ENCODE results near the gene RAPGEF5.

Gene RAPGEF5

DNA sequence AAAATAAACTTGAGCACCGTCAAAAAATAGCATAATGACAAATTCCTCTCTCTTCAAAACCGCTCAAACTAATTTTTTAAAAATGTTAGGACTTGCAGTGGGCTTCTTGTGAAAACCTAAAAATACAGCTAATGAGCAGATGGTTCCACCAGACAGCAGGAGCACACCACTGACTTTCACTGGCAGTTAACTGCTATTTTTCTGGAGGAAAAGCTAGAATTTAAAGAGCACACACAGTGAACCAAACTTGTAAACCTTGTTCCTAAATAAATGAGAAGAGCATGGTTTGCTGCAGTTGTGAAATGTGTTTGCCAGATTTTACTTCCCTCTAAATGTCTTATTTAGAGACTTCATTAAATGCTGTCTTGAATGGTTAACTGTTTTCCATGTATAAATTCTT is 143.9 kb downstream of the RAPGEF5 start:
- DNase-seq, result no peak

DNA sequence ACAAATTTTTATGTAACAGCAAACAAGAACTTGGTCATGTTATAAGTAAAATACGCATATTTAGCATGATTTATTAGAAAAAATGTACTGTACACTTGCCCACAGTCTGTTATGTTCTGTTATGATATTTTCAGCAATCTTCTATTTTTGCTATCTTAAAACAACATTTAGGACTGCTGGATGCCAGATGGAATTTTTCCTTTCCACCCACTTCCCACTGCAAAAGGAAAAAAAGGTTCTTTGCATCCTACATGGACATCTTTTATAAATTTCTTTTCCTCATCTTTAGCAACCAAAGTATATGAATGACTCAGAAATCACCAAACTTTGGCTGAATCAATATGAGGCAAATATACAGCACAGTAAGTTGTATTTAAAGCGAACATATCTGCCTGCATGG is 146.0 kb downstream of the RAPGEF5 start:
- no peak for DNase-seq

DNA sequence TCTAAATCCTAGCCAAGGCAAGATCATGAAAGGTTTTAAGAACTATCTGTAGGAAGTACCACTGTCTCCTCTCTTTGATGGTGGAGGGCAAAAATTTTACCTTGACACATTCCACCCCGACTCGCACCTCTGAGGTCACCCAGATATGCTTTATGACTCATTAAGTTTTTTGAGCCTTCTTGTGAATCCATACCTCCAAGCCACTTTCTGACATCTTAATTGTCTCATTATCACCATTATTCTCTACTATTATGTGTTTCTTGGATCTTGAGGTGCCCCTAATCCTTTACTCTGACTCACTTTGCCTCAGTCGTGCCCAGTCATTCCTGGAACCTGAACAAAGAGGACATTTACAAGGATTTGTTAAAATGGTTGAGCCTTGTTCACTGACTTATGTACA is 146.6 kb downstream of the RAPGEF5 start:
- no peak for DNase-seq

DNA sequence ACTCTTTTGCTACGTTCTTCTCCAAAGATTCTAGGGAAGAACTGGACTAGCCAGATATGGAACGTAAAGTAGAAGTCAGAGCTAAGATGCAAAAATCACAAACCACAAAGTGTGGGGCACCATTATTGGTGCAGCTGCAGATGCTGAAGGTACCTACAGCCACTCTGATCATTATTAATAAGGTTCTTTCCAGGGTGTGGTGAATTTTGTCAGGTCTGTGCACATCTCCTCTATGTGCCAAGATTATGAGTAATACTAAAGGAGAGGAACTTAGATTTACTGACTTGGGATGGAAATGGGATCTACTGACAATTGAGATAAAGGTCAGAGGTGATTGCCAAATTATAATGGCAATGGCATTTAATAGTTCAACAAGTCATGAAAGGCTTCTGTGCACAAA is 148.2 kb downstream of the RAPGEF5 start:
- DNase-seq, result no peak

DNA sequence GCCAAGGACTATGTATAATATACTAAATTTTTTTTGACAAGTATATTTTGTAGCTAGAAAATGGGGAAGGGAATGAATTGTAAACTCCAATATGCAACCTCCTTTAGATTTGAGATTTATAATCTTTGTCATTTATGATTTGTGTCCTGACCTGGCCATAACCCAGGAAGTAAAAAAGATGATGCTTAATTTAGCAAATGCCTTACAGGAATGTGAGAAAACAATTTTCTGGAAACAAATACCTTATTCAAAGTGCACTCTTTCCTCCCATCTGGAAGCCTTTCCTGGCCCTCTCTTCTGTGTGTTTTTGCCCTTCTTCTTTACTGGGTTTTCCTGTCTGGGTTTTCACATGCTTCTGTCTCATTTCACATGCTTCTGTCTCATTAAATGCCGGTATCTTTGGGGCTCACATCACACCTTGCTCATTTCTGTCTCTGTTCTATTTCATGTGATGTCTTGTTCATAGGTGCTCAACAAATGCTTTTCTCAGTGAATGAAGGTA is 149.2 kb downstream of the RAPGEF5 start:
- no peak for DNase-seq

DNA sequence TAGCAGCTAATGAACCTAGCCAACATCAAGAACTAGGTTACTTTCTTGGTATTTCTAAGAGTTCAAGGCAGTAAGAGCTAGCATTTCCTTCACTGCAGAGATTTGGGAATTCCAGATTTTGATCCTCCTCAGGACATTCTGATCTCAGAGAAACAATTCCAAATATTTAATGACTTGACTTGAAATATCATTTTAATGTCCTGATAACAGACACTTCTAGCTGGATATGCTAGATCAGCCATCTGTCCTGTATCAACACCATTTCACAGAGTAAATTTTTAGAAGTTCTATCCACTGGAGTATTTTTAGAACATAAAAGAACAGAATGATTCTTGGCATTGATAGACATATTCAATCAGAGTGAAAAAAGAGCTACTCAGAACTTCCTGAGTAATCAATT is 151.3 kb downstream of the RAPGEF5 start:
- DNase-seq, result no peak

DNA sequence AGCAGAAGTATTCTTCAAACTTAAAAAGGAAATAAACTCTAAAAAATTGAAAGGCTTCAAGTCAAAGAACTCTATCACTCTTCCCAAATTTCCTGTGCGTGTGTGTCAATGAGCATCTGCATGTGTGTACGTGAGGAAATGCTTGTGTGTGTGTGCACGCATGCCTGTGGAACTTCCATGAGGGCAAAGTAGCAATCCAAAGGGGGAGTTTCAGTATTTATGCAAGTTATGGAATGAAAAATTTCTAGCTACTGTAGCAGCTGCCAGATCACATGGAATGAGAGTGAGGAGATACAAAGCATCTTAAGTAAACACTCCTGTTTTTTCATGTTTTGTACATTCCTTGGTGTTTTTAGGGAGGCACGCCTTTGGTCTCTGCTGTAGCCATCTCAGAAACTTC is 152.6 kb downstream of the RAPGEF5 start:
- DNase-seq, result no peak

DNA sequence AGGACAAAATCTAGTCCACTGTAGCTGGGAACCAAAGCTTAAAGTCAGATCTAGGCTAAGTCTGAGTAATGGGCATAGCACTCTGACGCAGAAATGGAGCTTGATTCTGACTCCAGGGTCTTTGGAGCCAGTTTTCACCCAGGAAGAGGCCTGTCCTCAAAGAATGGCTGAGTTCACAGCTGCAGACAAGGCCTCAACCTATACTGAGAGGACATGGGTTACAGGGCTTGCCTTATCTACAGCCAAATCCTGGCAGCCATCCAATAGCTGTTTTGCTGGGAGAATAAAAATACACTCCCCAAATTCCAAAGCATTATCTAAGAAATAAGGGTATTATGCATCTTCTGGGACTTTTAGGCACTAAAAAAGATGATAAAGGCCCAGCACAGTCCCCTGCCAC is 154.8 kb downstream of the RAPGEF5 start:
- DNase-seq, result no peak

DNA sequence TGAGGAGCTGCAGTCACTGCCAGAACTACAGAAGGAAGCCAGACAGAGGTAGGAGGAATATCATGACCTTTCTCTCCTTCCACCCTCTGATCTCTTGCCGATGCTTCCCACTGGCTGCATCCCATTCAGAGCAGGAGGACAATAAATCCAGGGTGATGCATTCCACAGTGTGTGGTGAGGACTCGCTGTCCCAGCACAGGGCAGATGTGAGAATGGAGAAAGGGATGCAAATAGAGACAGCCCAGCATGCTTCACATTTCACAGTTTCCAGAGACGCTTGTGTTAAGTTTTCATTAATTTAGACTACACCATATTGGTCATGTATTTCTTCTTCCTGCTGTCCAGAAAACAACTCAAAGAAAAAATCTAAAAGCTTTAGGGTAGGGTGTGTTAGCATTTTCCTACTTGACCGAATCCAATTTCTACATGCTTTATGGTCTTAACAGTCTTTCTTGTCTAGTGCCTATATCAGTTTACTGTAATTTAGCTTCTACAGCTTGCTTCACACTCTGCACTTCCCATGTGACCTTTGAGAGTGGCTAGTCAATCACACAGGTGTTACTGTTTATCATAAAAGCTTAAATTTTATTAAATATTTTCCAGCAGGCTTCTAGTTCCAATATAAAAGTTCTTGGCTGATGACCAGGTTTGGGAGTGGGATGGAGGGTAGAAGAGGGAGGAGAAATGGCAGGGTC is 155.6 kb downstream of the RAPGEF5 start:
- no peak for DNase-seq

DNA sequence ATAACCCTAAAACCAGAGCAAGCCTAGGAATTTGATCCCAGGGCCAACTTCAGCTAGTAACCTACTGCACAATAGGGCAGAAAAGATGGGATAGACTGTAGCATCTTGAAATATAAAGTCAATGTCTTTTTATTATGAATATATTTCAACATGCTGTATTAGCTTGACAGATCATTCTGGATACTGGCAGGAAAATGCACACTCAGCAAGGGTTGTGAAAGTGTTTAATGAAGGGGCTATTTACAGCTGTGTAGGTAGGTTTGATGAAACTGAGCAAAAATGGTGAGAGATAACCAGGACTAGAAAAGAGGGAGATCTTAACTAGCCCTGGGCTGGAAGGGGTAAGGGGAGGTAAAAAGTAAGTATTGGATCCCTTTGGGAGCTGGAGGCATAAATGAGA is 156.2 kb downstream of the RAPGEF5 start:
- DNase-seq, result no peak

DNA sequence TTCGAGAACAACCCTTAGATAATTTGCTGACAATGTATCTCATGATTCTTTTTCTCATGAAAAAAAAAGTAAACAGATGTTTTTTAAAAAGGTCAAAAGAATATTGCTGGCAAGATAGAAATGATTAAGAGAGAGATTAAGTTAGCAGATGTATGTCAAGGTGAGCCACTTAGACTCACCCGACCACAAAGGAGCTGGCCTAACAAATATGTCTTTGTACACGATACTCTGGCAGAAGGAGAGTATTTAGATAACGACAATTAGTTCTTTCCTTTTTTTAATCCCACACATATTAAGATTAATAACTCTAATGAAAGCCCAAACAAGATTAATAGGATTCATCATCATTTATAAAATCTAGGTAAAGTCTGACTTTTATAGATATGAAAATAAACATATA is 156.7 kb downstream of the RAPGEF5 start:
- DNase-seq, result no peak

DNA sequence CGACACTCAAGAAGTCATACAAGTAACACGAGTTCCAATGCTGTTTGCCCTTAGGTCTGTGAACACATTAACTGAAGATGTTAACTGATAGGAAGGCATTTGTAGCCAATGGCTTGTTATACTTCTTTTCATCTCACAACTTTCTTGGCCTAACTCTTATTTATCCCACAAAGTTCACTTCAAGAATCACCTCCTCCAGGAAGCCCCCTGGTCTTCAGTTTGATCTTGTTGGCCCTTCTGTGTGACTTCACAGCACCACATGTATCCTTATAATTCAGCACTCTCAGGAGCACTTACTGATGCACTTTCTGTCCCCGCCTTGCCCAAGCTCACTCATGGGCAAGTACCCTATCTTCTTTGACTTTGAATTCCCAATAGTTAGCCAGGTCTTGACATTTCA is 159.6 kb downstream of the RAPGEF5 start:
- DNase-seq, result no peak

DNA sequence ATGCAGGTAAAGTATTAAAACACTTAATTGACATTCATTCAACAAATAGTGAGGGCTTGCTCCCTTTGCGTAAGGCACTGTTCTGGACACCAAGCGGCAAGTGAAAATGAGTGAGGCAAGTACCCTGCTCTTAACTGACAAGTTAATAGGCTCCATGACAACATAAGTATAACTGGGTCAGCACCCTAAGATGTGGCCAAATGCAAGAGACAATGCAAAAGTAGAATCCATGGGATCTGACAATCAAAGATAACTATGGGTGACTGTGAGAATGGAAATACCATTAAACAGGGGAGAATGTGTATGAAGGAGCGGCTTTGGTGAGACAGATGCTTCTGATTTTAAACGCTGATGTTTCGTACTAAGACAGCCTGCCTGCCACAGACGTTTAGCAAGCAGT is 160.5 kb downstream of the RAPGEF5 start:
- DNase-seq, result no peak

DNA sequence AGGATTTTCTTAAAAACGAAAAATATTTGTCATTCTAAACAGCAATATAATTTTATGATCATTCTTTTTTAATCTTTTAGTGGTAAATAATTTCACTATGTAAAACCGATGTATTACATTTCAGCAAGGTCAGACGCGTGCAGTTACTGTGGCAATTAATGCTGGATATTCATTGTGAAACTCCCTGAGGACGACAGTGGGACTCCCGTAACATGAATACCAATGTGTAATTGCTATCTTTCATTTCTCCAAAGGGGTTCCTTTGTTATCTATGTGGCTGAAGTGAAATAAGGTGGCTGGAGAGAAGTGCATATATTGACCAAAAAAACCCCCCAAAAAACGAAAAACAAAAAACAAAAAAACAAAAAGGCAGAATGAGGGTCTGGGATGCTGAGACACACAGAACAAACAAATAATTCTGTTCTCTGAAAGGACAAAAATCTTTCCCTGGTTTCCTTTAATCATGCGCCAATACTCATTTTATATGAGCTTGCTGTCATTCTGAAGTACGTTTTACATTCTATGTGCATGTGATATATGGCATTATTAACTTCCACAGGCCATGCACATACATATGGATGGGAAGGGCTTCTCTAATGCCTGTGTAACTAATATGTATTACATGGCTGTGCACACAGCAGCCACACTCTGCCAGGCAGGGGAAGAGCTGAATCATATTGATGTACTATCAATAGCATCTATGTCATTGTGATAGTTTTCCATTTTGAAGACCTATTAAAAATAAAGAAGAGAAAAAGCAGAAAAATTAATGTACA is 161.4 kb downstream of the RAPGEF5 start:
- no peak for DNase-seq

DNA sequence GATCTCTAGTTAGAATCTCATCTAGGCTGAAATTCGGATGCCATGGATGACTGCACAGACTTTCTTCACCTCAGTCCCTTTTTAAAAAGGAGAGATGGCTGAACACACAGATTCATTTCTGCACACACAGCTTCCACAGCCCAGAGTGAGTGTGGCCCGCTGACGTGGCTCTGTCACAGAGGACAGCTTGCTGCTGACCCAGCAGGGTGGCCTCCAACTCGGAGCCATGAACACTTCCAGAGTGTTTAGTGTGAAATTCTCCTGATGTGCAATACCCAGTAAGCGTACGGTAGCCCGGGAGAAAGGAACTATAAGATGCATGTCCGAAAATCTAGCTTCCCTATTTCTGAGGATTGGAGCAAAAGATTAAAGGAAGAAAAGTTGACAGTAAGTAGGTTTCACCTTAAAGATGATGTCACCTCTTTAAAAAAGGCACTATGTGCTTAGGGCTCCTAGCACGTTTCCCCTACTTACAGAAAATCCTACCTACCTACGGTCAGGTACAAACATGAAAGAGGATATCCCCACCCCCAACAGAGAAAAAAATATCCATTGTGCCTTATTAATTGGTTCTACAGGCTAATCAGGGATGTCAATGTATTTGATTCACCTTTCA is 162.2 kb downstream of the RAPGEF5 start:
- DNase-seq, result no peak

DNA sequence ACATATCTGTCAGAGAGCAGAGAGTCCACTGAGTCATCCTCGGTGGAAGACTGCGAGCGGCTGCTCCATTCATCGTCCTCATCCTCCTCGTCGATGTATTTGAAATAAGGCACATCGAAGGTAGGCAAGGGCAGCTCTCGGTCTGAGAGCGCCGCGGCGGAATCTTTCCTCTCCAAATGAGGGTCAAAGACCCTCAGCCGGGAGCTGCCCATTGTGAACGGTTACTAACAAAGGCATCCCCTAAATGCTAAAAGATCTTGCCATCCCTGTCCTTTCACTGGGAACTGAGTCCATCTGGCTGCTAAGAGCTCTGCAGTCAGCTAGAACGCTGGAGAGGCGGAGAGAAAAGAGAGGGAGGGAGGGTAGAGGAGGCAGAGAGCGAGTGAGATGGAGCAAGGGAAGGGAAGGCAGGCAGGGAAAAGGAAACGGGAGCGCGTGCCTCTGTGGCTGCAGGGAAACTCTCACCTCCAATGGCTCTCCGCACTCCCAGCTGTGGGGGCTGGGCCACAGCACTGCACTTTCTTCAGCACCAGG is 163.4 kb downstream of the RAPGEF5 start:
- no peak for DNase-seq

DNA sequence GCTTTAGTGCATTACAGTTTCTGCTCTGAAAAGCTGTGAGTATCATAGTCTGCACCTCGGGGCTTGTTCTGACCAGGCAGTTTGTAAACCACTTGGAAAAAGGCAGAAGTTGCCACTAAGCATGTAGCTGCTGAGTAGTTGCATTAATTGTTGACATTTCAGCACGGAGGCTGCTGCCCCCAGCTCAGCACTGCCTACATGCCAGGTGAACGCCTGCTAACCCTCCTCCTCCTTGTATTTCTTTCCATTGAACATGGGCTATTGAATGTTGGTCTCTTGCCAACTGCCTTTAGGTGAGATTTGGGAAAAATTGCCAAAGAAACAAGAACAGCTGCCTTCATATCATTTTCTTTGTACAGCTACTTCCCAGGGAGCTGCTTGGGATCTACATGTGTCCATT is 164.2 kb downstream of the RAPGEF5 start:
- DNase-seq, result no peak

DNA sequence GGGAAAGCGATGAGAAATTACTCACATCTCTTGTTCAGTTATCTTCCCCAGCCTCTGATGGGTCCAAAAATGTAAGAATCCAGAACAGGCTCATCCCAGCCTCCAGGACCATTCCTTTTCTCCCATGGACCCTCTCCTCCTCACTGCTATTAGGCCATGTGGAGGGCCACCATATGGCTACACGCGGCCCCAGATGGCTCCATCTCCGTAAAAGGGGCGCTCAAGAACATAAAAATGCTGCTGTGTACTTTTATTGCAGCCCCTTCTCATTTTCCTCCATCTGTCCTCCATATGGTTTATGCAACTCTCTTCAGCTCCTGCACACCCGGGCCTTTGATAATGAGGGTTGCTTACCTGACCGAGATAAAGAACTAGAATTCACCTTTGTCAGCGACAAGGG is 166.2 kb downstream of the RAPGEF5 start:
- no peak for DNase-seq

DNA sequence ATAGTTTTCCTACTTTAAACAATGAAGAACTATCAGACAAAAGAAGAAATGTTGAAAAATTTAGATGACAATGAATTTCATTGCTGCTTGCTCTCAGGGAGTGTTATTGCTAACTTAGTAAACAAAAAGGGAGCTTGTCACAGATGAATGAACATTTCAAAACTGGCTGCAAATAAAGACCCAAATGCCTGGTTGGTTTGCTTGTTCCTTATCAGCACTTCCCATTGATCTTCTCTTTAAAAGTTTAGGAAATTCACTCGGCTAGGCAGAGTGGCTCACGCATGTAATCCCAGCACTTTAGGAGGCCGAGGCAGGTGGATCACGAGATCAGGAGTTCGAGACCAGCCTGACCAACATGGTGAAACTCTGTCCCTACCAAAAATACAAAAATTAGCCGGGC is 167.2 kb downstream of the RAPGEF5 start:
- no peak for DNase-seq

DNA sequence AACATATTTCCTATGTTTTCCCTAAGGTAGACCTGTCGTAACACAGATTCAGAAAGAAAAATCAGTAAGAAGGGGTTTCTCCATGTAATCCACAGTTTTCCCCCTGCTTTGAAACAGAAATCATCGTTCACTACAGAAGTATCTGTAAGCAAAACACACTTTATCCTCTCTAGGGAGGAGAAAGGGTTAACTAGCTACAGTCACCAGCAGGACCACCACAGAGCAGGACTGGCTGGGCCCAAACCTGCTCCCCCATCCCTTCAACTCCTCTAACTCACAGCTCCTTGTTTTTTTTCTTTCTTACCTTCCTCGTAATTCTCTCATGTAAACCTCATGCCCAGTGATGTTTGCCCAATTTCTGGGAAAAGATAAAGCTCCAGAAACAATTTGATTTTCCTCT is 167.7 kb downstream of the RAPGEF5 start:
- no peak for DNase-seq

DNA sequence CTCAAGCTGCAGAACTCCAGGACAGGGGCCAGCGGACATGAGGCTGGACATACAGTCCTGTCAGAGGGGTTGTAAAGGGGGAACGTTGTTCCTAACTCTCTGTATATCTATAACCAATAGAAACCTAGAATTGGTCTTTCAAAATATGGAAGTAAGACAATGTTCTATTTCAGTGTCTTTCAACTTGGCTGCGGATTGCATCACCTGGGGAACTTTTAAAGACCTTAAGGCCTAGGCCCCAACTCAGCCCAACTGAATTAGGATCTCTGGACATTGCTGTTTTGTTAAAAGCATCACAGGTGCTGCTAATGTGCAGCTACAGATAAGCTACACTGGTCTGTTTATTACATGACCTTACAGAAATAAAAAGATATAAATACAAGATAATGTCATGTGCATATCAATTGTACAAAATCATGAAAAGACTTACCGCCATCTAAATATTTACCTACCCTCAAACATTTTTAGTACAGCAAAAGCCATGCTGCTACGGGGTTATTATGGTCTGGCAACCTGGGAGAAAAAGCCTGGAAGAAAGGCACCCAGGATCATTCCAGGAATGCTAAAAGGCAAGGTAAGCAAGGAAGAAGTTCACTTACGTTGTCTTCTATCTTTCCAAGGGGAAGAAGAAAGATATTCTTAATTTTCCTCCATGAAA is 169.1 kb downstream of the RAPGEF5 start:
- no peak for DNase-seq

DNA sequence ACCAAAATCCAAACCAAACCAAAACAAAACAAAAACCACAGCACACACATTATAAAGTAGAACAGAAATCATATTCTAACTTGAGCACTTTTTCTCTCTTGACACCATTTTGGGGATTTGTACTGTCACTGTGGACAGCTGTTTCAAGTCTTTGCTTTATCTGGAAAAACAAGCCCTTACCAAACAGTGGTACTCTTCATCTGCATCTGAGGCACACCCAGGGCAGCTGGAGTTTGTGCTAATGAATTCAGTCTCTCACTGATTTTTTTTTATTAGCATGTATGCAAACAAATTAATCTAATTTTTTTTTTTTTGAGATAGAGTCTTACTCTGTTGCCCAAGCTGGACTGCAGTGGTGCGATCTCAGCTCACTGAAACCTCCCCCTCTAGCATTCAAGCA is 171.4 kb downstream of the RAPGEF5 start:
- DNase-seq, result no peak

DNA sequence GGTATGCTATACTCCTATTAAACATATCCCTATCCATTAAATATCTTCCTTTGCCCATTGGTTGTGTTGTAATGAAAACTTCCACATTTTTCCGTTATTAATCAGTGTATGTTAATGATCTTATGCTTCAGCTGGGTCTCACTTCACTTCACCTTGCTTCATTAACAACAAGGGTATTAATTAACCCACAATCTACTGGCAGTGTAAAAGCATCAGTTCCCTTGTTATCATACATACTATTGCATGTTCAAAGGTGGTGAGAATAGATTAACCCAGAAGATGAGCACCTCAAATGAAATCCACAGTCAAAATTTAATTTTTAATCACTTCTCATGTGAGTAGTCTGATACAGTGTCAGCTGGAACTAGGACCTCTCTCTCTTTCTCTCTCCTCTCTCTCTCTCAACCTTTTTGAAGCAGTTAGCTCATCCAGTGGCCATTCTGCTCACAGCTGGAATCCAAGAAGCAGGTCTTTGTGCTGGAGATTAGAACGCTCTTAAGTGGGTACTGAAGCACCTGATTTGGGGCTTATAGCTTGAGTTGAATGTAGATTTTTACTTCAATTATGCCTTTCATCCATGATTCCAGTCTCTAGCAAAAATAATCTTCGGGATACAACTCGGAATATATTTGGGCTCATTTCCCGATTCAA is 172.3 kb downstream of the RAPGEF5 start:
- DNase-seq, result no peak
